ENCODE measurements around the gene TBC1D22A. TPM values are rescaled to one million over a fixed set of nuclear protein-coding genes. Genes with fewer than 3 reads are reported as not detected.

TBC1D22A gene
- total RNA-seq, 1 experiment from 2014 or later, result 14.3 TPM

DNA sequence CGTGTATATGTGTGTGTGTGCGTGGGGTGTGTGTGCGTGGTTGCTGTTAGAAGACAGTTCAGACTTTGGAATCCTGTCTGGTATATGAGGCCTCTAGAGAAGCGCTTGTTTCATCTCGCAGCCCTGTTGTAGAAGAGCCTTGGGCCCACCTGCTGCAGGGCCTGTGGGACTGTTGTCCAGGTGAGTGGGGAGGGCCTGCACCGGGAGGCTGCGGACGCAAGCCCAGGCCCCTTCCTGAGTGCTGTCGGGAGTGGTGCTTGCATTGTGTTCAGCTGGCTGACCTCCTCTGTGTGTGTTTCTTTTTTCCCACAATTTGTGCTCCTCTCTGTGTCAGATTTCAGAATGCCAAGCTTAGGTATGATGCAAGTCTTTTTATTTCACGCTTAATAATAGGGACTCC, 128.4 kb downstream of the TBC1D22A start:
- no peak overlapping the region for H3K4me3 ChIP-seq (ENCODE audit: low read length)
- H2AFZ ChIP-seq (ENCODE audit: low read length), result no peak overlapping the region
- ATAC-seq (no peak), DNase-seq (no peak)
- no peaks in the 10 kb centered on the region for H3K79me2 ChIP-seq (ENCODE audit: low read length)
- TF ChIP-seq, protein P1, sequence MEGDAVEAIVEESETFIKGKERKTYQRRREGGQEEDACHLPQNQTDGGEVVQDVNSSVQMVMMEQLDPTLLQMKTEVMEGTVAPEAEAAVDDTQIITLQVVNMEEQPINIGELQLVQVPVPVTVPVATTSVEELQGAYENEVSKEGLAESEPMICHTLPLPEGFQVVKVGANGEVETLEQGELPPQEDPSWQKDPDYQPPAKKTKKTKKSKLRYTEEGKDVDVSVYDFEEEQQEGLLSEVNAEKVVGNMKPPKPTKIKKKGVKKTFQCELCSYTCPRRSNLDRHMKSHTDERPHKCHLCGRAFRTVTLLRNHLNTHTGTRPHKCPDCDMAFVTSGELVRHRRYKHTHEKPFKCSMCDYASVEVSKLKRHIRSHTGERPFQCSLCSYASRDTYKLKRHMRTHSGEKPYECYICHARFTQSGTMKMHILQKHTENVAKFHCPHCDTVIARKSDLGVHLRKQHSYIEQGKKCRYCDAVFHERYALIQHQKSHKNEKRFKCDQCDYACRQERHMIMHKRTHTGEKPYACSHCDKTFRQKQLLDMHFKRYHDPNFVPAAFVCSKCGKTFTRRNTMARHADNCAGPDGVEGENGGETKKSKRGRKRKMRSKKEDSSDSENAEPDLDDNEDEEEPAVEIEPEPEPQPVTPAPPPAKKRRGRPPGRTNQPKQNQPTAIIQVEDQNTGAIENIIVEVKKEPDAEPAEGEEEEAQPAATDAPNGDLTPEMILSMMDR (conservative IDR thresholded peaks at IDR 0.05; ENCODE audit: low read depth, low read length), result no peak
- no peak for TF ChIP-seq EZH2 (IDR thresholded peaks at IDR 0.05; ENCODE audit: low read length, unreplicated experiment)
- no peak for TF ChIP-seq EZH2phosphoT487 (IDR thresholded peaks at IDR 0.05; ENCODE audit: borderline replicate concordance, low read length)
- H3K27ac ChIP-seq (ENCODE audit: low read length), result no peak overlapping the region
- ChIA-PET POLR2A (ENCODE audit: unreplicated experiment) (no interaction called here), CTCF (no interaction called here)
- intact Hi-C loops (cut with micrococcal nuclease), result no loop called here
- no peaks in the 10 kb centered on the region for H3F3A ChIP-seq (ENCODE audit: low read length, unreplicated experiment)
- H3K9me3 ChIP-seq (ENCODE audit: low read length), result no peaks in the 10 kb centered on the region
- no peaks in the 10 kb centered on the region for H3K4me1 ChIP-seq (ENCODE audit: insufficient read depth, low read length)
- no peaks in the 10 kb centered on the region for H3K27me3 ChIP-seq (ENCODE audit: low read length)
- H4K20me1 ChIP-seq (ENCODE audit: low read length), result no peaks in the 10 kb centered on the region
- no TSS peak for BruUV-seq (replicated peaks)
- no peaks in the 10 kb centered on the region for H3K9me2 ChIP-seq (replicated peaks; ENCODE audit: low read length)
- no peaks in the 10 kb centered on the region for H3K36me3 ChIP-seq (ENCODE audit: low read depth, low read length)
- no peak overlapping the region for H3K9ac ChIP-seq (ENCODE audit: low read length)
- H3K4me2 ChIP-seq (ENCODE audit: low read length), result no peak overlapping the region

DNA sequence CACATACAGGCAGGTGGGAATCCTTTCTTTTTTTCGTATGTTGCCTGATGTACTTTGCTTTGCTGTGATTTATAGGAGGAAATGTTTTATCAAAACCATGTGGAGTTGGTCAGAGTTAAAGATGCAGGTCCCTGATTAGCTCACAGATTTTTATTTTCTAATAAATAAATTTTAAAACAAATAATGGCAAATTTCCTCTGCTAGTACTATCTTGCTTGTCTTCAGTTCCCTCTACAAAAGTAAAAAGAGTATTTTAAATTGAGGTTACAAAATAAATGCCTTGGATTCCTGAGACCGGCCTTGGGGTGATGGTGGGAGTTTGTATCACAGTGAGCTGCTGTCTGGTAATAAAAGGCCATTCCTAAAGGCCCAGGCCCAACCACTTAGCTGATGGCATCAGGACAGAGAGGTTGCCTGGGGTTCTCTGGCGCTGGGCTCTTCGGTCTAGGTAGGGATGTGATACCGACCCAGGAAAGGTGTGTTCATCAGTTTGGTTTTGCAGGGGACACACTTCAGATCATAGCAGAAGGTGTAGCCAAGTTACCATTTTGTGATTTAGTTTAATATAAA, 129.0 kb downstream of the TBC1D22A start:
- Histone ChIP-seq H3K27me3 (ENCODE audit: low read length) (no peaks in the 10 kb centered on the region), H3K4me3 (ENCODE audit: low read length) (no peak overlapping the region), H3K36me3 (ENCODE audit: low read depth, low read length) (no peaks in the 10 kb centered on the region), H3K79me2 (ENCODE audit: low read length) (no peaks in the 10 kb centered on the region), H3K9ac (ENCODE audit: low read length) (no peak overlapping the region), H2AFZ (ENCODE audit: low read length) (no peak overlapping the region), H3K9me3 (ENCODE audit: low read length) (no peaks in the 10 kb centered on the region), H4K20me1 (ENCODE audit: low read length) (no peaks in the 10 kb centered on the region), H3K4me2 (ENCODE audit: low read length) (no peak overlapping the region), H3K9me2 (replicated peaks; ENCODE audit: low read length) (no peaks in the 10 kb centered on the region), H3K4me1 (ENCODE audit: insufficient read depth, low read length) (no peaks in the 10 kb centered on the region), H3K27ac (ENCODE audit: low read length) (no peak overlapping the region), H3F3A (ENCODE audit: low read length, unreplicated experiment) (no peaks in the 10 kb centered on the region)
- BruUV-seq (replicated peaks), result no TSS peak
- intact Hi-C loops (cut with micrococcal nuclease), result no loop called here
- ATAC-seq (no peak), DNase-seq (no peak)
- ChIA-PET CTCF (no interaction called here), POLR2A (ENCODE audit: unreplicated experiment) (no interaction called here)
- TF ChIP-seq, protein P1 (conservative IDR thresholded peaks at IDR 0.05; ENCODE audit: low read depth, low read length), result no peak

DNA sequence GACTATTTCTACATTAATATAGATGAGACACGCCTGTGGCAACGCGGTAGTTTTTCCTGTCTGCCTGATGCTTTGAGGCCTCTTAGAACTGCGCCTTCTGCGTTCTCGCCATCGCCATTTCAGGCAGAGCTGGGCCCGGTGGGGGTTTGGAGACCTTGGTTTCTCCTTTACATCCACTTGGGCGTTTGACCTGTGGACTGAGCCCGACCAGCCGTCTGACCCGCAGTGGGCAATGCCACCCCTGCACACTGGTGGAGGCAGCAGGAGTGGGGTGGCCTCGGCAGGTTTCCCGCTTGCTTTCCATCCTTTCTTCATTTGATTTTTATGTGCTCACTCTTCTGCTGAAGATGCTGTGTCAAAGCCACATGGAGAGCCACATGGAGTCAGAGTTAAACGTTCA, 130.4 kb downstream of the TBC1D22A start:
- TF ChIP-seq EZH2phosphoT487 (IDR thresholded peaks at IDR 0.05; ENCODE audit: borderline replicate concordance, low read length) (no peak), EZH2 (IDR thresholded peaks at IDR 0.05; ENCODE audit: low read length, unreplicated experiment) (no peak)
- TF ChIP-seq, protein P1 (conservative IDR thresholded peaks at IDR 0.05; ENCODE audit: low read depth, low read length), result no peak
- no peaks in the 10 kb centered on the region for H3K9me2 ChIP-seq (replicated peaks; ENCODE audit: low read length)
- H2AFZ ChIP-seq (ENCODE audit: low read length), result no peak overlapping the region
- H3K4me2 ChIP-seq (ENCODE audit: low read length), result no peak overlapping the region
- H3K9ac ChIP-seq (ENCODE audit: low read length), result no peak overlapping the region
- no peaks in the 10 kb centered on the region for H3K79me2 ChIP-seq (ENCODE audit: low read length)
- no peak for ATAC-seq
- H3K4me3 ChIP-seq (ENCODE audit: low read length), result no peak overlapping the region
- H3K9me3 ChIP-seq (ENCODE audit: low read length), result no peaks in the 10 kb centered on the region
- H3K4me1 ChIP-seq (ENCODE audit: insufficient read depth, low read length), result no peaks in the 10 kb centered on the region
- no peaks in the 10 kb centered on the region for H4K20me1 ChIP-seq (ENCODE audit: low read length)
- no peaks in the 10 kb centered on the region for H3F3A ChIP-seq (ENCODE audit: low read length, unreplicated experiment)
- H3K27ac ChIP-seq (ENCODE audit: low read length), result no peak overlapping the region
- POLR2A ChIA-PET (ENCODE audit: unreplicated experiment), result no interaction called here
- intact Hi-C loops (cut with micrococcal nuclease), result no loop called here
- BruUV-seq (replicated peaks), result no TSS peak
- DNase-seq, result no peak
- H3K36me3 ChIP-seq (ENCODE audit: low read depth, low read length), result no peaks in the 10 kb centered on the region
- no peaks in the 10 kb centered on the region for H3K27me3 ChIP-seq (ENCODE audit: low read length)
- CTCF ChIA-PET, result no interaction called here

All from PC-3 (cell line).